HCT116 (cell line): Measurements from ENCODE around the gene LY86.

Source experiments
- CBX3 ChIP-seq: IDR thresholded peaks from 2 replicates; pipeline ENCODE4 v1.6.1; 2012; ENCODE audit warnings: low read depth
- CEBPB ChIP-seq: IDR thresholded peaks from 2 replicates; pipeline ENCODE4 v1.6.1; 2012; ENCODE audit warnings: low read depth
- CTCF ChIP-seq, 3 experiments: fragments of 200-600 bp in 1 of 3; sonication (generic) in 1 of 3; IDR thresholded peaks in 2 of 3; conservative IDR thresholded peaks in 1 of 3; 2 replicates each; pipeline ENCODE4 v1.5.1; 2012 to 2017; ENCODE audit warnings: low read depth in 2 of 3, low read length in 2 of 3, antibody characterized with exemption in 1 of 3, borderline replicate concordance in 1 of 3, control low read depth in 1 of 3, mild to moderate bottlenecking in 1 of 3, mixed read lengths in 1 of 3, mixed run types in 1 of 3, moderate library complexity in 1 of 3; ENCODE audit not compliant: insufficient read depth in 1 of 3
- EGR1 ChIP-seq: IDR thresholded peaks from 2 replicates; pipeline ENCODE4 v1.6.1; 2012; ENCODE audit warnings: low read depth
- POLR2A ChIP-seq: IDR thresholded peaks from 2 replicates; pipeline ENCODE4 v1.7.0; 2011; ENCODE audit warnings: borderline replicate concordance; ENCODE audit not compliant: insufficient read depth, insufficient read length; ENCODE audit errors: extremely low read depth
- POLR2AphosphoS5 ChIP-seq: IDR thresholded peaks from 2 replicates; pipeline ENCODE4 v1.6.1; 2011; ENCODE audit warnings: mild to moderate bottlenecking, low read depth, low read length, moderate library complexity
- RAD21 ChIP-seq: IDR thresholded peaks from 2 replicates; pipeline ENCODE4 v1.6.1; 2012; ENCODE audit warnings: low read depth, mild to moderate bottlenecking
- SIN3A ChIP-seq: IDR thresholded peaks from 2 replicates; pipeline ENCODE4 v1.6.1; 2012; ENCODE audit warnings: low read depth
- SP1 ChIP-seq: IDR thresholded peaks from 2 replicates; pipeline ENCODE4 v1.6.1; 2012; ENCODE audit warnings: low read depth
- SRF ChIP-seq: IDR thresholded peaks from 2 replicates; pipeline ENCODE4 v1.6.1; 2012; ENCODE audit warnings: low read depth
- YY1 ChIP-seq: IDR thresholded peaks from 2 replicates; pipeline ENCODE4 v1.6.1; 2011; ENCODE audit warnings: low read length, low read depth, moderate library complexity, mild to moderate bottlenecking; ENCODE audit not compliant: insufficient replicate concordance; ENCODE audit errors: extremely low read depth
- ZFX ChIP-seq: fragments of 450-650 bp; IDR thresholded peaks from 2 replicates; pipeline ENCODE4 v1.6.1; 2017

GRCh38 chr6:6588924-6589709, 597 bp downstream of the LY86 start:
- TF ChIP-seq SIN3A = no peak
- no peak for TF ChIP-seq POLR2A
- no peak for TF ChIP-seq RAD21
- TF ChIP-seq EGR1 = no peak
- no peak for TF ChIP-seq CTCF (IDR thresholded peaks at IDR 0.05 in 2 of 3, conservative IDR thresholded peaks at IDR 0.05 in 1 of 3; ENCODE audit: borderline replicate concordance in 1 of 3, insufficient read depth in 1 of 3, low read depth in 2 of 3, low read length in 2 of 3)
- TF ChIP-seq ZFX = no peak
- no peak for TF ChIP-seq YY1
- TF ChIP-seq CBX3 = no peak
- TF ChIP-seq CEBPB = no peak
- no peak for TF ChIP-seq SP1
- TF ChIP-seq SRF = no peak
- TF ChIP-seq POLR2AphosphoS5 = no peak
